HEK293 (cell line): ENCODE results near the gene PCBP3.
A peak's percentile ranks its signal among the peaks of the same experiment; 100 is the strongest.

Experiments
- CTCF ChIA-PET: fragments of 350-600 bp; formaldehyde crosslinking; extraction: SDS; loops from one replicate; lab custom pipeline; 2021; ENCODE audit warnings: antibody characterized with exemption; lab: Yijun Ruan, JAX
- POLR2A ChIA-PET: fragments of 300-600 bp; formaldehyde crosslinking; extraction: SDS; loops from one replicate; lab custom pipeline; 2020; ENCODE audit warnings: antibody characterized with exemption, inconsistent platforms; lab: Yijun Ruan, JAX
- H3K27ac ChIP-seq: fragments of 200-500 bp; sonication (Bioruptor generic); 2 replicates; pipeline ENCODE4 v1.5.1; 2014; ENCODE audit warnings: low read depth, low read length, control low read depth, inconsistent platforms; ENCODE audit errors: extremely low read depth
- H3K36me3 ChIP-seq, 2 experiments: fragments of 200-500 bp in 1 of 2; sonication (Bioruptor generic) in 1 of 2; 1 replicate in 1 of 2; 2 replicates in 1 of 2; pipeline ENCODE4 v1.5.1; 2014 to 2017; ENCODE audit warnings: inconsistent platforms in 2 of 2, low read length in 2 of 2; ENCODE audit not compliant: control insufficient read depth in 2 of 2, insufficient read depth in 1 of 2
- H3K4me1 ChIP-seq: fragments of 200-500 bp; sonication (Bioruptor generic); 2 replicates; pipeline ENCODE4 v1.5.1; 2014; ENCODE audit warnings: mild to moderate bottlenecking, low read length, inconsistent platforms; ENCODE audit not compliant: control insufficient read depth, insufficient read depth
- H3K4me3 ChIP-seq: 2 replicates; pipeline ENCODE4 v1.5.1; 2011; ENCODE audit warnings: low read depth, mild to moderate bottlenecking, control low read depth, low read length, moderate library complexity
- H3K9me3 ChIP-seq: fragments of 200-500 bp; sonication (Bioruptor generic); 2 replicates; pipeline ENCODE4 v1.5.1; 2014; ENCODE audit warnings: low read depth, low read length, inconsistent platforms; ENCODE audit not compliant: control insufficient read depth, insufficient read depth
- BCL11A ChIP-seq: fragments of 450-650 bp; formaldehyde crosslinking; IDR thresholded peaks from 2 replicates; pipeline ENCODE4 v1.5.1; 2016; ENCODE audit warnings: low read depth, missing biosample characterization, missing genetic modification characterization
- HOXD13 ChIP-seq: sonication (generic); formaldehyde crosslinking; IDR thresholded peaks from 2 replicates; pipeline ENCODE4 v1.8.0; 2022; ENCODE audit warnings: missing genetic modification reagents, borderline replicate concordance
- KLF16 ChIP-seq: fragments of 450-650 bp; formaldehyde crosslinking; IDR thresholded peaks from 2 replicates; pipeline ENCODE4 v1.5.1; 2017; ENCODE audit warnings: missing biosample characterization, missing genetic modification characterization
- KLF9 ChIP-seq: fragments of 450-650 bp; formaldehyde crosslinking; IDR thresholded peaks from 2 replicates; pipeline ENCODE4 v1.5.1; 2016; ENCODE audit warnings: missing biosample characterization, missing genetic modification characterization, low read depth
- OSR2 ChIP-seq: fragments of 450-650 bp; formaldehyde crosslinking; IDR thresholded peaks from 2 replicates; pipeline ENCODE4 v1.5.1; 2016; ENCODE audit warnings: missing biosample characterization, missing genetic modification characterization
- TCF7L2 ChIP-seq: IDR thresholded peaks from 2 replicates; pipeline ENCODE4 v1.6.1; 2011; ENCODE audit warnings: low read depth, mild to moderate bottlenecking, inconsistent platforms, low read length, moderate library complexity, borderline replicate concordance
- TRIM28 ChIP-seq: IDR thresholded peaks from 2 replicates; pipeline ENCODE4 v1.6.1; 2011; ENCODE audit warnings: low read length, control low read depth, borderline replicate concordance
- YY1 ChIP-seq: fragments of 450-650 bp; formaldehyde crosslinking; IDR thresholded peaks from 2 replicates; pipeline ENCODE4 v1.5.1; 2018; ENCODE audit warnings: missing biosample characterization, missing genetic modification characterization
- ZBTB11 ChIP-seq: fragments of 450-650 bp; formaldehyde crosslinking; conservative IDR thresholded peaks from 2 replicates; pipeline ENCODE4 v1.5.1; 2016; ENCODE audit warnings: low read depth, missing biosample characterization, missing genetic modification characterization
- ZEB2 ChIP-seq: fragments of 450-650 bp; formaldehyde crosslinking; IDR thresholded peaks from 2 replicates; pipeline ENCODE4 v1.5.1; 2016; ENCODE audit warnings: missing biosample characterization, missing genetic modification characterization
- ZFP37 ChIP-seq: fragments of 450-650 bp; formaldehyde crosslinking; IDR thresholded peaks from 2 replicates; pipeline ENCODE4 v1.5.1; 2016; ENCODE audit warnings: missing biosample characterization, missing genetic modification characterization
- ZIC2 ChIP-seq: fragments of 450-650 bp; formaldehyde crosslinking; IDR thresholded peaks from 2 replicates; pipeline ENCODE4 v1.5.1; 2016; ENCODE audit warnings: missing biosample characterization, missing genetic modification characterization
- ZNF2 ChIP-seq: fragments of 450-650 bp; formaldehyde crosslinking; IDR thresholded peaks from 2 replicates; pipeline ENCODE4 v1.5.1; 2016; ENCODE audit warnings: missing biosample characterization, missing genetic modification characterization
- ZNF221 ChIP-seq: fragments of 450-650 bp; formaldehyde crosslinking; IDR thresholded peaks from 2 replicates; pipeline ENCODE4 v1.5.1; 2017; ENCODE audit warnings: missing biosample characterization, missing genetic modification characterization, borderline replicate concordance
- ZNF248 ChIP-seq: fragments of 450-650 bp; formaldehyde crosslinking; IDR thresholded peaks from 2 replicates; pipeline ENCODE4 v1.5.1; 2017; ENCODE audit warnings: missing biosample characterization, missing genetic modification characterization
- ZNF274 ChIP-seq, 2 experiments: fragments of 200-500 bp in 1 of 2; fragments of 450-650 bp in 1 of 2; sonication (Bioruptor generic) in 1 of 2; formaldehyde crosslinking in 1 of 2; IDR thresholded peaks; 2 replicates each; pipeline versions ENCODE4 v1.5.1 to v1.6.1; 2014 to 2016; ENCODE audit warnings: borderline replicate concordance in 1 of 2, inconsistent platforms in 1 of 2, low read length in 1 of 2, missing biosample characterization in 1 of 2, missing genetic modification characterization in 1 of 2
- ZNF416 ChIP-seq: fragments of 450-650 bp; formaldehyde crosslinking; IDR thresholded peaks from 2 replicates; pipeline ENCODE4 v1.5.1; 2016; ENCODE audit warnings: missing biosample characterization, missing genetic modification characterization
- ZNF529 ChIP-seq: fragments of 450-650 bp; formaldehyde crosslinking; IDR thresholded peaks from 2 replicates; pipeline ENCODE4 v1.5.1; 2017; ENCODE audit warnings: missing genetic modification characterization, missing biosample characterization; ENCODE audit not compliant: insufficient replicate concordance
- ZNF585B ChIP-seq: fragments of 450-650 bp; formaldehyde crosslinking; IDR thresholded peaks from 2 replicates; pipeline ENCODE4 v1.5.1; 2016; ENCODE audit warnings: missing biosample characterization, missing genetic modification characterization
- ZNF596 ChIP-seq: fragments of 450-650 bp; IDR thresholded peaks from 2 replicates; pipeline ENCODE4 v1.5.0; 2018; ENCODE audit warnings: missing biosample characterization, mild to moderate bottlenecking, missing genetic modification characterization, moderate library complexity
- ZNF600 ChIP-seq: fragments of 450-650 bp; formaldehyde crosslinking; IDR thresholded peaks from 2 replicates; pipeline ENCODE4 v1.5.1; 2016; ENCODE audit warnings: missing biosample characterization, missing genetic modification characterization
- ZNF639 ChIP-seq: fragments of 450-650 bp; formaldehyde crosslinking; IDR thresholded peaks from 2 replicates; pipeline ENCODE4 v1.5.1; 2016; ENCODE audit warnings: missing biosample characterization, missing genetic modification characterization
- ZNF670 ChIP-seq: fragments of 450-650 bp; formaldehyde crosslinking; IDR thresholded peaks from 2 replicates; pipeline ENCODE4 v1.5.1; 2016; ENCODE audit warnings: missing biosample characterization, missing genetic modification characterization, low read depth
- ZNF768 ChIP-seq: fragments of 450-650 bp; formaldehyde crosslinking; IDR thresholded peaks from 2 replicates; pipeline ENCODE4 v1.5.1; 2018; ENCODE audit warnings: missing biosample characterization, mild to moderate bottlenecking, missing genetic modification characterization
- ZNF777 ChIP-seq: fragments of 450-650 bp; formaldehyde crosslinking; IDR thresholded peaks from 2 replicates; pipeline ENCODE4 v1.5.1; 2017; ENCODE audit warnings: missing biosample characterization, missing genetic modification characterization, borderline replicate concordance

The PCBP3 gene

GRCh38 chr21:45934085-45934484 lies 290.6 kb downstream of the PCBP3 start:
- TF ChIP-seq BCL11A (tag by site-specific recombination) (no peak), ZNF600 (tag by site-specific recombination) (no peak), KLF9 (tag by site-specific recombination) (no peak), HOXD13 (no peak), ZNF596 (tag by site-specific recombination) (no peak), ZEB2 (tag by site-specific recombination) (no peak), ZNF221 (tag by site-specific recombination) (no peak), ZNF2 (no peak), OSR2 (tag by site-specific recombination) (no peak), ZFP37 (tag by site-specific recombination) (no peak), TCF7L2 (no peak)
- Histone ChIP-seq H3K27ac (no peak overlapping the region), H3K4me3 (no peak overlapping the region), H3K9me3 (no peaks in the 10 kb centered on the region), H3K4me1 (no peaks in the 10 kb centered on the region), H3K36me3 (no peaks in the 10 kb centered on the region)
- POLR2A ChIA-PET: no interaction called here
- CTCF ChIA-PET: interaction anchor here (0.6 to 0.8 kb wide), 2 partner anchors 11 to 703 kb away, joined by 3 read pairs; no protein-coding TSS in a partner anchor

- H3K4me3 ChIP-seq: no peak overlapping the region
- CTCF ChIA-PET: interaction anchor here (0.6 to 2.6 kb wide), 3 partner anchors 9 to 704 kb away, joined by 3 to 7 read pairs (median 3); no protein-coding TSS in a partner anchor
- TF ChIP-seq ZEB2 (tag by site-specific recombination) (no peak), ZNF639 (tag by site-specific recombination) (no peak), ZNF416 (no peak), ZNF274 (IDR thresholded peaks at IDR 0.05; ENCODE audit: low read length) (no peak), ZNF274 (tag by site-specific recombination; IDR thresholded peaks at IDR 0.05; ENCODE audit: borderline replicate concordance) (no peak)
- TF ChIP-seq, all 188 proteins: peak for 0
- POLR2A ChIA-PET: no interaction called here
- Histone ChIP-seq H3K27ac (no peak overlapping the region), H3K36me3 (no peaks in the 10 kb centered on the region), H3K4me1 (no peaks in the 10 kb centered on the region), H3K9me3 (no peaks in the 10 kb centered on the region)
Measured at GRCh38 chr21:45934554-45934953, 291.0 kb downstream of the PCBP3 start.

GRCh38 chr21:45935628-45936027 lies 292.1 kb downstream of the PCBP3 start:
- Histone ChIP-seq H3K27ac (no peak overlapping the region), H3K36me3 (no peaks in the 10 kb centered on the region), H3K4me3 (no peak overlapping the region), H3K4me1 (no peaks in the 10 kb centered on the region), H3K9me3 (no peaks in the 10 kb centered on the region)
- ChIA-PET POLR2A (no interaction called here), CTCF (interaction anchor here (1.6 to 2.6 kb wide), 2 partner anchors 10 to 13 kb away, joined by 3 to 7 read pairs; no protein-coding TSS in a partner anchor)
- no peak for TF ChIP-seq KLF16 (tag by site-specific recombination)
- no peak for TF ChIP-seq ZNF670
- no peak for TF ChIP-seq ZIC2 (tag by site-specific recombination)
- TF ChIP-seq ZNF248 (tag by site-specific recombination): no peak
- TF ChIP-seq ZNF768 (tag by site-specific recombination): no peak
- peak; percentile 32 for TF ChIP-seq ZNF529 (tag by site-specific recombination)
- no peak for TF ChIP-seq ZNF777 (tag by site-specific recombination)
- no peak for TF ChIP-seq ZBTB11 (tag by site-specific recombination)
- TF ChIP-seq TRIM28: peak; percentile 84; the same call in 1 of the 2 replicates
- no peak for TF ChIP-seq ZNF585B
- TF ChIP-seq YY1 (tag by site-specific recombination): no peak
